Endothelial cell of umbilical vein (primary cell): Measurements from ENCODE around the gene MYO1C. TPM values are rescaled to one million over a fixed set of nuclear protein-coding genes. Genes with fewer than 3 reads are reported as not detected.

Source experiments
- BruUV-seq: library from RNA; stranded (reverse); fragments of 400-500 nt; replicated peaks from 2 replicates; lab custom pipeline; 2021; lab: Mats Ljungman, UMichigan
- CTCF ChIA-PET: fragments of 300-600, 350-600 bp; sonication (Branson Sonifier 250); formaldehyde crosslinking; loops from one replicate; lab custom pipeline; 2021; ENCODE audit warnings: antibody characterized with exemption, inconsistent platforms; lab: Charles Lee
- POLR2A ChIA-PET: fragments of 300-600, 350-600 bp; sonication (Branson Sonifier 250); formaldehyde crosslinking; loops from one replicate; lab custom pipeline; 2021; ENCODE audit warnings: antibody characterized with exemption, inconsistent platforms; lab: Charles Lee
- DNase-seq: peaks from one replicate; pipeline ENCODE4 v3.0.0-alpha.2; 2011; ENCODE audit warnings: low read depth, low spot score
- FAIRE-seq: peaks from 2 replicates; lab custom pipeline; 2011; peaks lifted over from hg19 to GRCh38; lab: Jason Lieb, UNC
- H2AFZ ChIP-seq: 2 replicates; pipeline ENCODE4 v1.6.0; 2012; ENCODE audit warnings: low read depth, low read length, control low read depth, inconsistent platforms
- H3K27ac ChIP-seq: 2 replicates; pipeline ENCODE4 v1.5.1; 2011; ENCODE audit warnings: low read depth, mild to moderate bottlenecking, control low read depth, low read length, moderate library complexity; ENCODE audit not compliant: insufficient read depth
- H3K27me3 ChIP-seq, 2 experiments: 2 replicates each; pipeline versions ENCODE4 v1.6.0 to v1.6.1; 2011; ENCODE audit warnings: low read length in 2 of 2, mixed read lengths in 1 of 2; ENCODE audit not compliant: control insufficient read depth in 2 of 2, insufficient read depth in 2 of 2
- H3K36me3 ChIP-seq, 2 experiments: 2 replicates in 1 of 2; 3 replicates in 1 of 2; pipeline ENCODE4 v1.5.1; 2011; ENCODE audit warnings: low read length in 2 of 2, mild to moderate bottlenecking in 1 of 2, moderate library complexity in 1 of 2; ENCODE audit not compliant: control insufficient read depth in 2 of 2, insufficient read depth in 2 of 2; ENCODE audit errors: extremely low read depth in 1 of 2
- H3K4me1 ChIP-seq: 3 replicates; pipeline ENCODE4 v1.5.1; 2011; ENCODE audit warnings: mild to moderate bottlenecking, low read length; ENCODE audit not compliant: control insufficient read depth, insufficient read depth; ENCODE audit errors: extremely low read depth
- H3K4me2 ChIP-seq: 2 replicates; pipeline ENCODE4 v1.6.1; 2011; ENCODE audit warnings: low read length, control low read depth, mixed read lengths; ENCODE audit not compliant: insufficient read depth
- H3K4me3 ChIP-seq, 3 experiments: fragments of 200-600 bp in 1 of 3; sonication (generic), shearing (Covaris generic) in 1 of 3; replicated peaks in 1 of 3; 2 replicates each; pipeline ENCODE4 v1.5.1; 2011 to 2016; ENCODE audit warnings: control low read depth in 3 of 3, low read length in 3 of 3, mild to moderate bottlenecking in 2 of 3, inconsistent platforms in 1 of 3, low read depth in 1 of 3, moderate library complexity in 1 of 3; ENCODE audit not compliant: insufficient read depth in 1 of 3
- H3K79me2 ChIP-seq: 2 replicates; pipeline ENCODE4 v1.6.0; 2012; ENCODE audit warnings: low read length, inconsistent platforms; ENCODE audit not compliant: control insufficient read depth, insufficient read depth
- H3K9ac ChIP-seq: replicated peaks from 2 replicates; pipeline ENCODE3; 2011; ENCODE audit warnings: low read length, control low read depth; ENCODE audit not compliant: insufficient read depth; ENCODE audit errors: extremely low read depth
- H3K9me1 ChIP-seq: replicated peaks from 3 replicates; pipeline ENCODE4 v1.6.0; 2011; ENCODE audit warnings: mild to moderate bottlenecking, low read length; ENCODE audit not compliant: control insufficient read depth, insufficient read depth; ENCODE audit errors: extremely low read depth
- H3K9me3 ChIP-seq: replicated peaks from 2 replicates; pipeline ENCODE4 v1.5.1; 2012; ENCODE audit warnings: low read length, inconsistent platforms; ENCODE audit not compliant: control insufficient read depth, insufficient read depth
- H4K20me1 ChIP-seq: replicated peaks from 2 replicates; pipeline ENCODE3; 2011; ENCODE audit warnings: mild to moderate bottlenecking, low read length; ENCODE audit not compliant: control insufficient read depth, insufficient read depth; ENCODE audit errors: extremely low read depth
- CTCF ChIP-seq, 2 donors: IDR thresholded peaks; 1 replicate in 1 of 2; 2 replicates in 1 of 2; pipeline ENCODE4 v1.5.1; 2011; ENCODE audit warnings: low read length in 2 of 2, mild to moderate bottlenecking in 2 of 2, moderate library complexity in 2 of 2, control low read depth in 1 of 2, inconsistent platforms in 1 of 2, low read depth in 1 of 2; ENCODE audit not compliant: insufficient read depth in 1 of 2; ENCODE audit errors: extremely low read depth in 1 of 2
- EZH2 ChIP-seq: IDR thresholded peaks from 2 replicates; pipeline ENCODE4 v1.6.1; 2012; ENCODE audit warnings: borderline replicate concordance, low read depth, mild to moderate bottlenecking, moderate library complexity, low read length, inconsistent platforms; ENCODE audit not compliant: severe bottlenecking
- FOS ChIP-seq: IDR thresholded peaks from 2 replicates; pipeline ENCODE4 v1.6.1; 2011; ENCODE audit warnings: mild to moderate bottlenecking, low read length, moderate library complexity, borderline replicate concordance; ENCODE audit not compliant: insufficient read depth
- GATA2 ChIP-seq: IDR thresholded peaks from 2 replicates; pipeline ENCODE4 v1.7.0; 2011; ENCODE audit warnings: low read depth, mild to moderate bottlenecking, moderate library complexity, mixed read lengths, low read length; ENCODE audit not compliant: insufficient read length, insufficient read depth
- JUN ChIP-seq: IDR thresholded peaks from 2 replicates; pipeline ENCODE4 v1.6.1; 2011; ENCODE audit warnings: borderline replicate concordance, low read depth; ENCODE audit not compliant: insufficient read length, insufficient read depth
- MYC ChIP-seq: IDR thresholded peaks from one replicate; pipeline ENCODE4 v1.6.1; 2011; ENCODE audit warnings: mild to moderate bottlenecking, low read depth, low read length
- POLR2A ChIP-seq: IDR thresholded peaks from 2 replicates; pipeline ENCODE4 v1.6.1; 2012; ENCODE audit warnings: low read depth, mild to moderate bottlenecking, control low read depth, low read length
- POLR2AphosphoS5 ChIP-seq: IDR thresholded peaks from 2 replicates; pipeline ENCODE4 v1.6.1; 2012; ENCODE audit warnings: low read depth, mild to moderate bottlenecking, control low read depth, low read length, moderate library complexity; ENCODE audit not compliant: insufficient read depth
- dilution Hi-C: fragments of 300-500 bp; cut with MboI; formaldehyde crosslinking; loops from one replicate; pipeline ENCODE4 v1.15.0; 2019; ENCODE audit warnings: low sequenced_read_pairs; ENCODE audit not compliant: extremely low pct_ligation_motif_present
- intact Hi-C: fragments of 100-400 bp; cut with micrococcal nuclease; formaldehyde crosslinking; loops from one replicate; pipeline ENCODE4 v1.10.0; 2022
- polyA plus RNA-seq, 4 experiments: library from polyadenylated mRNA; depleted of rRNA in 3 of 4; stranded (reverse) in 3 of 4; unstranded in 1 of 4; fragments of >200 nt; gene quantifications; 2 replicates each; pipeline versions ENCODE4 v1.2.1 to v1.2.3, GENCODE V29; 2011 to 2012; ENCODE audit warnings: missing spikeins in 1 of 4
- total RNA-seq: library from RNA; stranded (reverse); gene quantifications from 2 replicates; pipeline ENCODE4 v1.2.3, GENCODE V29; 2021
- TF ChIP-seq, protein P1 (sequence below): IDR thresholded peaks from 2 replicates; pipeline ENCODE4 v1.6.1; 2011; ENCODE audit not compliant: insufficient read depth, insufficient read length

MYO1C gene
- total and polyA plus RNA-seq, 2 donors (not counting 3 experiments of a cell fraction or from before 2014, with no cell fraction given) = 141 to 206 TPM

DNA sequence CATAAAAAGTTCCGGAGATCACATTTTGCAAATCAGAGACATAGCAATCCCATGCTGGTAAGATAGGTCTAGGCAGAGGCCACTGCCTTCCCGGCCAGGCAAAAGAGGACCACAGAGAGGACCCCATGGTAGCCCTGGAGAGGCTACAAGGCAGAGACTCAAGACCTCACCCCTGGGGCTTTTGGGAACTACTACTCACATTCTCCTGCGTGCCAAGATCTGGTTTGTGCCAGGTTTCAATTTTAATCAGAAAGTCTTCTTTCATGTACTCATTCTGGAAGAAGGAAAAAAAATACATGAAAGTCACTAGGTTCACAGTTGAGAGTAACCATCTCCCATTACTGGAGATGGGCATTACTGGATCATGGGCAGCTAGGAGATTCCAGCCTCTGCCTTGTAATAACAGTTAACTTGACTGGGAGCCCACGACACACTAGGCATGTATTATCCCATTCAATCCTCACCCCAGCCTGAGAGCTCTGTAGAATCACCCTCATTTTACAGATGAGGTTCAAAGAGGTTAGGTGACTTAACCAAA, 49.0 kb upstream of the MYO1C start:
- no peaks in the 10 kb centered on the region for H3K27me3 ChIP-seq
- H3K79me2 ChIP-seq = no peaks in the 10 kb centered on the region
- BruUV-seq = no TSS peak
- H4K20me1 ChIP-seq = no peaks in the 10 kb centered on the region
- no peaks in the 10 kb centered on the region for H3K9me1 ChIP-seq
- H3K27ac ChIP-seq = no peak overlapping the region
- intact Hi-C loops (no loop called here), dilution Hi-C loops (no loop called here)
- ChIA-PET CTCF (no interaction called here), POLR2A (no interaction called here)
- no peak for TF ChIP-seq JUN
- TF ChIP-seq FOS = no peak
- no peak for TF ChIP-seq MYC
- TF ChIP-seq CTCF (IDR thresholded peaks at IDR 0.05; ENCODE audit: extremely low read depth in 1 of 2, insufficient read depth in 1 of 2, low read depth in 1 of 2, low read length in 2 of 2) = no peak
- no peak for TF ChIP-seq GATA2
- TF ChIP-seq POLR2AphosphoS5 = no peak
- TF ChIP-seq, protein P1, sequence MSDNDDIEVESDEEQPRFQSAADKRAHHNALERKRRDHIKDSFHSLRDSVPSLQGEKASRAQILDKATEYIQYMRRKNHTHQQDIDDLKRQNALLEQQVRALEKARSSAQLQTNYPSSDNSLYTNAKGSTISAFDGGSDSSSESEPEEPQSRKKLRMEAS = no peak
- no peak for TF ChIP-seq EZH2
- no peak for TF ChIP-seq POLR2A
- no peak overlapping the region for H2AFZ ChIP-seq
- no peaks in the 10 kb centered on the region for H3K4me1 ChIP-seq
- H3K4me3 ChIP-seq = no peak overlapping the region
- H3K36me3 ChIP-seq = peaks cover 10 to 32% of the 10 kb centered on the region in 2 experiments
- no peak for DNase-seq
- FAIRE-seq = no peak
- no peak overlapping the region for H3K4me2 ChIP-seq
- no peak overlapping the region for H3K9ac ChIP-seq
- H3K9me3 ChIP-seq = no peaks in the 10 kb centered on the region
